Calu3 (cell line): ENCODE measurements around the gene ELOVL3. TPM values are rescaled to one million over a fixed set of nuclear protein-coding genes. Genes with fewer than 3 reads are reported as not detected.

ENCODE experiments used
- BruUV-seq: library from RNA; stranded (reverse); fragments of 400-500 nt; replicated peaks from 2 replicates; lab custom pipeline; 2021; lab: Mats Ljungman, UMichigan
- CTCF ChIA-PET: fragments of 300-600 bp; sonication (Branson Sonifier 250); formaldehyde crosslinking; loops from one replicate; lab custom pipeline; 2022; ENCODE audit warnings: antibody characterized with exemption; lab: Charles Lee
- DNase-seq: peaks from one replicate; pipeline ENCODE4 v3.0.0; 2022
- H3K27ac Mint-ChIP-seq: one replicate; pipeline ENCODE4 v1.8.0; 2022; ENCODE audit warnings: mixed read lengths; ENCODE audit not compliant: unreplicated experiment
- H3K27me3 Mint-ChIP-seq: one replicate; pipeline ENCODE4 v1.8.0; 2022; ENCODE audit warnings: mixed read lengths; ENCODE audit not compliant: unreplicated experiment
- H3K36me3 Mint-ChIP-seq: one replicate; pipeline ENCODE4 v1.8.0; 2022; ENCODE audit warnings: mild to moderate bottlenecking, moderate library complexity, mixed read lengths; ENCODE audit not compliant: insufficient read depth, unreplicated experiment
- H3K4me1 Mint-ChIP-seq: one replicate; pipeline ENCODE4 v1.8.0; 2022; ENCODE audit warnings: mild to moderate bottlenecking, low read depth, mixed read lengths; ENCODE audit not compliant: unreplicated experiment
- H3K4me3 Mint-ChIP-seq: one replicate; pipeline ENCODE4 v1.8.0; 2022; ENCODE audit warnings: mild to moderate bottlenecking, low read depth, moderate library complexity, mixed read lengths; ENCODE audit not compliant: unreplicated experiment
- H3K9me3 Mint-ChIP-seq: one replicate; pipeline ENCODE4 v1.8.0; 2022; ENCODE audit warnings: low read depth, mixed read lengths; ENCODE audit not compliant: unreplicated experiment
- intact Hi-C: fragments of 100-400 bp; cut with micrococcal nuclease; formaldehyde crosslinking; loops from one replicate; pipeline ENCODE4 v1.10.0; 2022; ENCODE audit not compliant: unreplicated experiment
- total RNA-seq: library from RNA; stranded (reverse); gene quantifications from 2 replicates; pipeline ENCODE4 v1.2.3, GENCODE V29; 2022
- TF ChIP-seq, protein P1 (sequence below): fragments of 200-600 bp; IDR thresholded peaks from one replicate; pipeline ENCODE4 v1.8.0; 2022; ENCODE audit warnings: antibody characterized with exemption; ENCODE audit not compliant: unreplicated experiment

Gene ELOVL3
- total RNA-seq, 1 experiment from 2014 or later = 0.35 TPM

DNA sequence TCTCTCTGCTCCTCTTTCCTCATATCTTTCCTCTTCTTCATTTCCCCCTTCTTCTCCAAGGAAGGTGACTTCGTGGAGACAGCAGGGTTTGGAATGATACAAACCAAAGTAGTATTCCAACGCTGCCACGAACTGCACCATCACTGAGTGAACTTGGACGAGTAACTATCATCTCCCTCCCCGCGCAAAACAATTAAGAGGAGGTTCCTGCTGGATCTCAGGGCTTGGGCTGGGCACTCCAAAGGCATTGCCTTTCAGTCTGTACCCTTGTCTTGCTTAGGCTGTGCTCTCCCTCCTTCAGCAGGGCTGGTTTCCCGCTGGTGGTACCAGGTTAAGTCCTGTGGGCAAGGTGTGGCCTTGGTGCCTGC lies 16.0 kb downstream of the ELOVL3 start:
- no TSS peak for BruUV-seq
- peak overlapping the region; percentile 27 for H3K27ac Mint-ChIP-seq
- DNase-seq = no peak
- intact Hi-C loops = no loop called here
- peak overlapping the region; percentile 68 for H3K4me3 Mint-ChIP-seq
- H3K27me3 Mint-ChIP-seq = peaks cover 29% of the 10 kb centered on the region
- H3K9me3 Mint-ChIP-seq = no peaks in the 10 kb centered on the region
- TF ChIP-seq, protein P1, sequence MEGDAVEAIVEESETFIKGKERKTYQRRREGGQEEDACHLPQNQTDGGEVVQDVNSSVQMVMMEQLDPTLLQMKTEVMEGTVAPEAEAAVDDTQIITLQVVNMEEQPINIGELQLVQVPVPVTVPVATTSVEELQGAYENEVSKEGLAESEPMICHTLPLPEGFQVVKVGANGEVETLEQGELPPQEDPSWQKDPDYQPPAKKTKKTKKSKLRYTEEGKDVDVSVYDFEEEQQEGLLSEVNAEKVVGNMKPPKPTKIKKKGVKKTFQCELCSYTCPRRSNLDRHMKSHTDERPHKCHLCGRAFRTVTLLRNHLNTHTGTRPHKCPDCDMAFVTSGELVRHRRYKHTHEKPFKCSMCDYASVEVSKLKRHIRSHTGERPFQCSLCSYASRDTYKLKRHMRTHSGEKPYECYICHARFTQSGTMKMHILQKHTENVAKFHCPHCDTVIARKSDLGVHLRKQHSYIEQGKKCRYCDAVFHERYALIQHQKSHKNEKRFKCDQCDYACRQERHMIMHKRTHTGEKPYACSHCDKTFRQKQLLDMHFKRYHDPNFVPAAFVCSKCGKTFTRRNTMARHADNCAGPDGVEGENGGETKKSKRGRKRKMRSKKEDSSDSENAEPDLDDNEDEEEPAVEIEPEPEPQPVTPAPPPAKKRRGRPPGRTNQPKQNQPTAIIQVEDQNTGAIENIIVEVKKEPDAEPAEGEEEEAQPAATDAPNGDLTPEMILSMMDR = no peak
- peaks cover 9% of the 10 kb centered on the region for H3K4me1 Mint-ChIP-seq
- H3K36me3 Mint-ChIP-seq = peaks cover 27% of the 10 kb centered on the region
- CTCF ChIA-PET = interaction anchor here (0.7 to 1.0 kb wide), 3 partner anchors 13 to 43 kb away, joined by 3 to 4 read pairs (median 3); no protein-coding TSS in a partner anchor

DNA sequence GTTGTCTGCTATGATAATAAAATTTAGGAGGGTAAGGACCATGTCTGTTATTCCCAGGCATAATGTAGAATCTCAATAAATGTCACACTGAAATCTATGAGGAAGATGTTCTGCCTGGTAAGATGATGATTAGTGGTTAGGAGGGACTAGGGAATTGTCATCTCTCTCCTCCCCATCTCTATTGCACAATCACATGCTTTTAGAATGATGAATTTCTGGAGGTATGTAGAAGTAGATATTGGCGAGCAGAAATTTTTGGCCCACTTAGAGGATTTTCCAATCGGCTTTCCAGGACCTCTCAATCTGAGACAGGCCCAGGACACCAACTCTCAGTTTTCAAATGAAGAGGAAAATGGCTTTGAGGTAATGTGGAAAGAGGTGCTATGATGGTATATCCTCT lies 17.2 kb downstream of the ELOVL3 start:
- CTCF ChIA-PET = no interaction called here

DNA sequence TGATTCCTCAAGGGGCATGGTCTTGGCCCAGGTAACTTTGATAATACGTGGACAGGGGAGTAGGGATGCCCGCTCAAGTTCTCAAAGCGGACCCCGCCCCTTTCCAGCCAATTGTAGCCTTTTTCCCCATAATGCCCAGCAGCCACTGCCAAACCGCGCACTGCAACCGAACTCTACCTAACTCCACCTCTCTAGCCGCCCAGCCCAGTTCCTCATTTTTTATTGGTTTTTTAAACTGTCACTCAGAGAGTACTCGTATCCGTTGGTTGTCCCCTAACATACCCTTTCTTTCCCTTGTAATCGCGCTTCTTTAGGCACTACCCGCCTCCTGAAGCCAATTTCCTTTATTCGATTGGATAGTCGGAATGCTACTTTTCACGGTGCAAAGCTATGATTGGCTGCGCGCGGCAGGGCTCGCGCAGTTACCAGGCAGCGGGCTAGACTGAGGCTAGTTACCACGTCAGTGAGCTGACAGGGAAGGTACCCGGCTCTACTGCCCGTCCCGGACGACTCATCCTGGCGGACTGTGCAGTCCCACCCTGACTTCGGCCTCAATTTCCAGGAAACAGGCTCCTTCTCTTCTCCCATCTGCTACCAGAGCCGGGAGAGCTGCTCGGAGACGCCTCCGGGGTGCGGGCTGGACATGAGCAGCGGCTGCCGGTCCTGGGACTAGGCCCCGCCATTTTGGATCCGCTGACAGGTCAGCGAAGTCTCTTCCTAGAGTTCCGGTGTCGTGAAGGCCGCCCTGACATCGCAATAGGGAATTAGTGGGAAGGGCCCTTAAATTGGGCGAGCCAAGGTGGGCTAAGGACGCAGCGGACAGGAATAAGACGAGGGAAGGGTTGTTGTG lies 19.2 kb downstream of the ELOVL3 start, which contains the start of gene GBF1:
Gene GBF1, plus strand, starts transcription at position 451 of the 850 bp plus-strand sequence. CDS start 13,407 bp downstream, outside the sequence.
- no peaks in the 10 kb centered on the region for H3K9me3 Mint-ChIP-seq

More for the DNA sequence above, 17.2 kb downstream of the ELOVL3 start:
- Mint-ChIP-seq H3K36me3 (peaks cover 27% of the 10 kb centered on the region), H3K4me3 (no peak overlapping the region), H3K27ac (no peak overlapping the region), H3K27me3 (peaks cover 19% of the 10 kb centered on the region), H3K4me1 (peaks cover 21% of the 10 kb centered on the region), H3K9me3 (no peaks in the 10 kb centered on the region)
- TF ChIP-seq, protein P1 = no peak
- intact Hi-C loops = no loop called here
- no TSS peak for BruUV-seq
- DNase-seq = no peak

DNA sequence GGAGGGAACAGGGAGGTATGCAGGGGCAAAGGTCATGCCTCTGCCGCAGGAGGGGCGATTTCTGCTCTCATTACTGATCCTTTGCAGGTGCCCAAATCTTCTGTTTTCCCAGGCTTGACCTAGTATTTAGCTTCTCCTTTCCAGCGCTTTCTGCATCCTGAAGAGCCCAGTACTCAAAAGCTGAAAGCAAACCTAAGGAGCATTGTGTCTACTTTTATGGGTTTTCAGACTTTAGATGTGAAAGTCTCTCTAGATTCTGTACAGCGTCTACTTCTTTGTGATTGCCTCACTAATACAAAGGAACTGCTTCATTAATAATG lies 19.8 kb downstream of the ELOVL3 start:
- peaks cover 29% of the 10 kb centered on the region for H3K36me3 Mint-ChIP-seq
- peaks cover 21% of the 10 kb centered on the region for H3K4me1 Mint-ChIP-seq
- CTCF ChIA-PET = interaction anchor here (0.5 to 1.0 kb wide), 4 partner anchors 14 to 945 kb away, joined by 3 read pairs; no protein-coding TSS in a partner anchor
- H3K4me3 Mint-ChIP-seq = peak overlapping the region; percentile 89
- DNase-seq = no peak
- no TSS peak for BruUV-seq
- intact Hi-C loops = no loop called here
- no peaks in the 10 kb centered on the region for H3K9me3 Mint-ChIP-seq
- TF ChIP-seq, protein P1 = no peak
- peak overlapping the region; percentile 89 for H3K27ac Mint-ChIP-seq
- no peaks in the 10 kb centered on the region for H3K27me3 Mint-ChIP-seq

More for the DNA sequence above, 19.2 kb downstream of the ELOVL3 start, which contains the start of gene GBF1:
- intact Hi-C loops = no loop called here
- Mint-ChIP-seq H3K4me3 (peak within 1 kb of the TSS; percentile 89), H3K36me3 (peaks cover 27% of the 10 kb centered on the region), H3K27me3 (no peaks in the 10 kb centered on the region), H3K27ac (peak within 1 kb of the TSS; percentile 89), H3K4me1 (peaks cover 21% of the 10 kb centered on the region)
- TF ChIP-seq, protein P1 = no peak
- CTCF ChIA-PET = interaction anchor here (0.5 to 1.0 kb wide), 4 partner anchors 14 to 944 kb away, joined by 3 read pairs; no protein-coding TSS in a partner anchor
- DNase-seq = peak; percentile 84
- no TSS peak for BruUV-seq
